ENCODE measurements around the gene LUM. TPM values are rescaled to one million over a fixed set of nuclear protein-coding genes. Genes with fewer than 3 reads are reported as not detected.

Gene LUM, protein sequence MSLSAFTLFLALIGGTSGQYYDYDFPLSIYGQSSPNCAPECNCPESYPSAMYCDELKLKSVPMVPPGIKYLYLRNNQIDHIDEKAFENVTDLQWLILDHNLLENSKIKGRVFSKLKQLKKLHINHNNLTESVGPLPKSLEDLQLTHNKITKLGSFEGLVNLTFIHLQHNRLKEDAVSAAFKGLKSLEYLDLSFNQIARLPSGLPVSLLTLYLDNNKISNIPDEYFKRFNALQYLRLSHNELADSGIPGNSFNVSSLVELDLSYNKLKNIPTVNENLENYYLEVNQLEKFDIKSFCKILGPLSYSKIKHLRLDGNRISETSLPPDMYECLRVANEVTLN
- total RNA-seq: not detected

DNA sequence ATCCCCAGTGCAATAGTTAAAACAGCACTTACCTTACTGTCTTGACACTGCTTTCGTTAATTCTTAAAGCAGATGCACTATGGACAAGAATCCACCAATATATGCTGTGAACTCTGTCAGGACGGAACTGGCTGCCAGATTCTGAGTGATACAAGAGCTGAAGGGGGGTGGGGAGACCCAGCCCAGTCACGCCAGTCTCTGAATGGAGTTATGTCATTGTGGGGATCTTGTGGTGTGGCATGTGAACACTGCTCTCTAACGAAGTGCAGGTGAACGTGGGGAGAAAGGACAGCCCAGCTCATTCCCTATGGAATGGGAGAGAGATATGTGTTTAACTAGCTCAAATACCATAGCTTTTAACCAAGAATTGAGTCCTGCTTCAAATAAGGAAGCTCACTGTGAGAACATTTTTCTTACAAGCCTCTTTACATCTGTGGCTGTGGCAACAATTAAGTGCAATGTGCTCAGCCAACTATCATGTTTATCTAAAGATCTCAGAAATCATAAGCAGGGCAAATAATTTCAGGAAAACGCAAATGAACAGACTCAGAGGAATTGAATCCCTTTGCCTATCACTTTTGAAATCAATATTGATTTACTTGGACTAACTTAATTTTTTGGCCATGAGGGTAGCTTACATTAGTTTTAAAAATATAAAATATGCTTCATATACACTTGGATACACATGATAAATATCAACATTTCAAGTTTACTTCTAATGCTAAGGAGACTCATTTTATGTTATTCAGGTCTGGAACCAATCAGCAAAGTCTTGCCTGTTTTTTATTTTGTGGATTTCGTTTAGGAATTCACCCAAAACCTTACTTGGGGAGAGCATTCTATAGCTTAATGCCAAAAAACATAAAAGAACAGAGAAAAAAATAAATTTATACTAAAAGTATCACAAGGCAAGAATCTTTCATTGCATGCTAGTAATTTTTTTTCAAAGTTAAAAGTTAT, at the start of gene LUM:
LUM (minus strand) TSS at position 129 of the 960 bp plus-strand sequence. CDS start 2,515 bp downstream, outside the sequence.
- ATAC-seq (replicated peaks in 1 of 2) (no peak), DNase-seq (no peak)
- H3K27ac Mint-ChIP-seq: no peak within 1 kb of the TSS
- no peak within 1 kb of the TSS for H3K4me3 Mint-ChIP-seq
- no peaks in the 10 kb centered on the region for H3K9me3 Mint-ChIP-seq
- H3K27me3 Mint-ChIP-seq (ENCODE audit: low read depth): no peaks in the 10 kb centered on the region
- H3K4me1 Mint-ChIP-seq (ENCODE audit: low read depth): no peaks in the 10 kb centered on the region
- no peaks in the 10 kb centered on the region for H3K36me3 Mint-ChIP-seq (ENCODE audit: insufficient read depth in 2 of 2)

GRCh38 chr12:91161009-91161408, 49.7 kb upstream of the LUM start:
- DNase-seq: no peak
- no peak overlapping the region for H3K4me3 Mint-ChIP-seq
- H3K36me3 Mint-ChIP-seq (ENCODE audit: insufficient read depth in 2 of 2): no peaks in the 10 kb centered on the region
- no peaks in the 10 kb centered on the region for H3K9me3 Mint-ChIP-seq
- ATAC-seq (replicated peaks in 1 of 2): no peak
- no peak overlapping the region for H3K27ac Mint-ChIP-seq
- H3K4me1 Mint-ChIP-seq (ENCODE audit: low read depth): no peaks in the 10 kb centered on the region
- no peaks in the 10 kb centered on the region for H3K27me3 Mint-ChIP-seq (ENCODE audit: low read depth)

- DNase-seq (no peak), ATAC-seq (replicated peaks in 1 of 2) (no peak)
- Mint-ChIP-seq H3K4me1 (ENCODE audit: low read depth) (no peaks in the 10 kb centered on the region), H3K27ac (no peak overlapping the region), H3K36me3 (ENCODE audit: insufficient read depth in 2 of 2) (no peaks in the 10 kb centered on the region), H3K4me3 (no peak overlapping the region), H3K9me3 (no peaks in the 10 kb centered on the region), H3K27me3 (ENCODE audit: low read depth) (no peaks in the 10 kb centered on the region)
Observed at GRCh38 chr12:91155990-91156389, 44.7 kb upstream of the LUM start.

GRCh38 chr12:91154131-91154530, 42.8 kb upstream of the LUM start:
- no peak for DNase-seq
- ATAC-seq (replicated peaks in 1 of 2): no peak
- no peaks in the 10 kb centered on the region for H3K4me1 Mint-ChIP-seq (ENCODE audit: low read depth)
- no peak overlapping the region for H3K27ac Mint-ChIP-seq
- H3K27me3 Mint-ChIP-seq (ENCODE audit: low read depth): no peaks in the 10 kb centered on the region
- H3K9me3 Mint-ChIP-seq: peaks cover 0 to 2% of the 10 kb centered on the region in 2 donors
- no peaks in the 10 kb centered on the region for H3K36me3 Mint-ChIP-seq (ENCODE audit: insufficient read depth in 2 of 2)
- no peak overlapping the region for H3K4me3 Mint-ChIP-seq

DNA sequence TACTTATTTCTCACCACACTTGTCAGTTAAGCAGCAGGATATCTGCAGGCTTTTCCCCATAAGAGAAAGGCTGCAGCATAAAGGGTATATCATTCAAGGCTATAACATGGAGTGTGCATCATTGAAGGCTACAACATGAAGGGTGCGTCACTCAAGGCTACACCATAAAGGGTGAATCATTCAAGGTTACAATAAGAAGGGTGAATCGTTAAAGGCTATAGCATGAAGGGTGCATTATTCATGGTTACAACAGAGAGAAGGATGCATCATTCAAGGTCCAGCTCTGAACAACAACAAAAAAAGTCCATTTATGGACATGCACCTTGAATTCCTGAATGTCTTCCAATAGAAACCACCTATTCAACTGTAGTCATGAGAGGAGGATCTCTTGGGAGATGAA, 32.8 kb upstream of the LUM start:
- no peaks in the 10 kb centered on the region for H3K36me3 Mint-ChIP-seq (ENCODE audit: insufficient read depth in 2 of 2)
- H3K4me3 Mint-ChIP-seq: no peak overlapping the region
- H3K9me3 Mint-ChIP-seq: no peaks in the 10 kb centered on the region
- no peaks in the 10 kb centered on the region for H3K4me1 Mint-ChIP-seq (ENCODE audit: low read depth)
- H3K27me3 Mint-ChIP-seq (ENCODE audit: low read depth): no peaks in the 10 kb centered on the region
- H3K27ac Mint-ChIP-seq: no peak overlapping the region
- no peak for DNase-seq
- ATAC-seq (replicated peaks in 1 of 2): no peak

GRCh38 chr12:91143206-91143605, 31.9 kb upstream of the LUM start:
- Mint-ChIP-seq H3K27me3 (ENCODE audit: low read depth) (no peaks in the 10 kb centered on the region), H3K4me1 (ENCODE audit: low read depth) (no peaks in the 10 kb centered on the region), H3K4me3 (no peak overlapping the region), H3K27ac (no peak overlapping the region), H3K9me3 (no peaks in the 10 kb centered on the region), H3K36me3 (ENCODE audit: insufficient read depth in 2 of 2) (no peaks in the 10 kb centered on the region)
- DNase-seq (no peak), ATAC-seq (replicated peaks in 1 of 2) (no peak)

GRCh38 chr12:91142221-91142631, 30.9 kb upstream of the LUM start:
- no peak overlapping the region for H3K27ac Mint-ChIP-seq
- H3K9me3 Mint-ChIP-seq: no peaks in the 10 kb centered on the region
- no peak overlapping the region for H3K4me3 Mint-ChIP-seq
- no peak for ATAC-seq (replicated peaks in 1 of 2)
- H3K27me3 Mint-ChIP-seq (ENCODE audit: low read depth): no peaks in the 10 kb centered on the region
- H3K4me1 Mint-ChIP-seq (ENCODE audit: low read depth): no peaks in the 10 kb centered on the region
- H3K36me3 Mint-ChIP-seq (ENCODE audit: insufficient read depth in 2 of 2): no peaks in the 10 kb centered on the region
- DNase-seq: no peak

GRCh38 chr12:91140026-91140931, 29.0 kb upstream of the LUM start:
- ATAC-seq (replicated peaks in 1 of 2) (no peak), DNase-seq (no peak)
- no peaks in the 10 kb centered on the region for H3K9me3 Mint-ChIP-seq
- H3K27me3 Mint-ChIP-seq (ENCODE audit: low read depth): no peaks in the 10 kb centered on the region
- H3K4me3 Mint-ChIP-seq: no peak overlapping the region
- no peaks in the 10 kb centered on the region for H3K4me1 Mint-ChIP-seq (ENCODE audit: low read depth)
- H3K36me3 Mint-ChIP-seq (ENCODE audit: insufficient read depth in 2 of 2): no peaks in the 10 kb centered on the region
- H3K27ac Mint-ChIP-seq: no peak overlapping the region

DNA sequence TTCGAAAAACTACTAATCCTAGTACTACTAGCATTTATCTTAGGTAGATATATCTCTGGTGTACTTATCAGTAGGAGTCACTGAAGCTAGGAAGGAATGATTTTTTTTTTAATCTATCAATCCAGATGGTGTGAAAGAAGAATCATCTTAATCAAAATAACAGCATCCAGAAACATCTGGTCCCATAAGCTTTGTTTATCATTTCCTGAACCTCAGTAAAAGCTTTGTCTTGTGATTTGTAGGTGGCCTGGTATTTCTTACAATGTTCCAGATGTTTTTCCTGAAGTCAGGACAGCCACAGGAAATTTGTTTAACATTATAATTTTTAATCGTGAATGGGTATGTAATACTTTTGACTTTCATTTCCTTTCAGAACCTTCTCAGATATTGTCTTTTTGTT, 28.0 kb upstream of the LUM start:
- no peak for ATAC-seq (replicated peaks in 1 of 2)
- H3K36me3 Mint-ChIP-seq (ENCODE audit: insufficient read depth in 2 of 2): no peaks in the 10 kb centered on the region
- H3K27ac Mint-ChIP-seq: no peak overlapping the region
- no peaks in the 10 kb centered on the region for H3K27me3 Mint-ChIP-seq (ENCODE audit: low read depth)
- no peak for DNase-seq
- H3K4me1 Mint-ChIP-seq (ENCODE audit: low read depth): no peaks in the 10 kb centered on the region
- H3K4me3 Mint-ChIP-seq: no peak overlapping the region
- H3K9me3 Mint-ChIP-seq: no peaks in the 10 kb centered on the region

- no peaks in the 10 kb centered on the region for H3K27me3 Mint-ChIP-seq (ENCODE audit: low read depth)
- no peak for DNase-seq
- ATAC-seq (replicated peaks in 1 of 2): no peak
- no peak overlapping the region for H3K4me3 Mint-ChIP-seq
- H3K27ac Mint-ChIP-seq: no peak overlapping the region
- H3K4me1 Mint-ChIP-seq (ENCODE audit: low read depth): no peaks in the 10 kb centered on the region
- no peaks in the 10 kb centered on the region for H3K36me3 Mint-ChIP-seq (ENCODE audit: insufficient read depth in 2 of 2)
- H3K9me3 Mint-ChIP-seq: no peaks in the 10 kb centered on the region
Observed at GRCh38 chr12:91138337-91138920, 27.1 kb upstream of the LUM start.

DNA sequence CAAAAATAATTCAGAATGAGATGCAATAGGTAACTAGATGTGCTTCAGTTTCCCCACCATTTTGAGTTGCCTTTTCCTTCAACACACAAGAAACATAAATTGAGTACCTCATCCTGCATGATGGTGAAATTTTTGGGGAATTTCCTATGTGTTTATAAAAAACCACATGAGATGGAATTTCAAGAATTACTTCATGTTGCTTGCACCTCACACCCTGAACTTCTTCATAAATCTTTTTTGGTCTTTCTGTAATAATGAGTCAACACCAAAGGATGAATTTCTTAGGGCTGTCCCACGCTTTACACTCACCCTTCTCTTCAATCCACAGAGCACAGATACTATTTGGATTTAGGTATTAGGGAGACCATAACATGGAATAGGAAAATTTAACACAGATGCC, 22.6 kb upstream of the LUM start:
- H3K4me1 Mint-ChIP-seq (ENCODE audit: low read depth): no peaks in the 10 kb centered on the region
- no peak for DNase-seq
- no peak overlapping the region for H3K4me3 Mint-ChIP-seq
- no peak for ATAC-seq (replicated peaks in 1 of 2)
- no peaks in the 10 kb centered on the region for H3K36me3 Mint-ChIP-seq (ENCODE audit: insufficient read depth in 2 of 2)
- H3K27me3 Mint-ChIP-seq (ENCODE audit: low read depth): no peaks in the 10 kb centered on the region
- H3K27ac Mint-ChIP-seq: no peak overlapping the region
- no peaks in the 10 kb centered on the region for H3K9me3 Mint-ChIP-seq

- no peaks in the 10 kb centered on the region for H3K27me3 Mint-ChIP-seq (ENCODE audit: low read depth)
- DNase-seq: no peak
- no peak overlapping the region for H3K27ac Mint-ChIP-seq
- no peaks in the 10 kb centered on the region for H3K9me3 Mint-ChIP-seq
- H3K4me1 Mint-ChIP-seq (ENCODE audit: low read depth): no peaks in the 10 kb centered on the region
- no peaks in the 10 kb centered on the region for H3K36me3 Mint-ChIP-seq (ENCODE audit: insufficient read depth in 2 of 2)
- ATAC-seq (replicated peaks in 1 of 2): no peak
- no peak overlapping the region for H3K4me3 Mint-ChIP-seq
Observed at GRCh38 chr12:91129662-91130362, 18.5 kb upstream of the LUM start.

Measured in activated T-cell treated with anti-CD3 and anti-CD28 coated beads, Interleukin-2, amount 50 U/mL, for 72 hours (primary cell).